C4-2B (cell line): ENCODE measurements around the gene SPATA13.
"Not testable (repeated sequence)": the region's sequence is repeated elsewhere in the genome, so short reads cannot be mapped to it uniquely, and the experiment has no call there.

Source experiments
- H3K27ac ChIP-seq: fragments of 450-650 bp; 2 replicates; pipeline ENCODE4 v1.5.1; 2017
- CTCF ChIP-seq: fragments of 450-650 bp; conservative IDR thresholded peaks from 2 replicates; pipeline ENCODE4 v1.5.1; 2017; ENCODE audit warnings: mild to moderate bottlenecking
- ZFX ChIP-seq: fragments of 450-650 bp; IDR thresholded peaks from 2 replicates; pipeline ENCODE4 v1.6.1; 2017

Gene SPATA13

DNA sequence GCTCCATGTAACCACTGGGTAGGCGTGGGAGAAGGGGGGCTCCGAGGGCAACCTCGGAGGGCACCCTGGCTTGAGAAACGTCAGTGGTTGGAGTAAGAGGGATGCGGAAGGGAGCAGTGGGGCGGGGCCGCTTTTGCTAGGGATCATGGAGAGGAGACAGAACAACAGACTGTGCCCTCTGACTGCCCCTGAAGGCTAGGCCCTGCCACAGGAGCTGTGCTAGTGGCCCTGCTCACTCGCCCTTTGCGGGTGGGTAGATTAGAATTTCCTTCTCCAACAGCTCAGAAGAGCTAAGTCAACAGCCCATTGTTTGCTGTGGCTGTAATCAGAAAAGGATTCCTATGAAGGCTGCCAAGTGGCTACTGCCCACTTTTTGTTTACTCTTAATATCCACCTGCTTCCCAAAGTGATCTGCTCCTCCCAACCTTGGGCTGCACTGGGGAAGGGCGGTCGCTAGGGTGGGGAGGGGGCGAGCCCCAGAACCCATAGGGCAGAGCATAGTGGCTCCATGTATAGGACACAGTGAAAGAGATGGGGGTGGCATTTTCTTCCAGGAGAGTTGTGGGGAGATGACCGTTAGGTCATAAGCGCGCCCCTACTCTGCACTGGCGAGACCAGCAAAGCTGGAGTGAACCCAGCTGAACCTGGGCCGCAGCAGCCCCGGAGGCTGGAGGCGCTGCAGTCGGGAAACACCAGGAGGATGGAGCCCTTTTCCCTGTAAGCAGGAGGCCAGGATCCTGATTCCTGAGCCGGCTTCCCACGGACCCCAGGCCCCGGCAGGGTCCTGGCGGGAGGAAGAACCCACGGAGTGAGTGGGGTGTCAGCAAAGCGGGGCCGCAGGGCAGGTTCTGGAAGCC is 146.9 kb downstream of the SPATA13 start:
- H3K27ac ChIP-seq, result no peak overlapping the region
- TF ChIP-seq ZFX, result no peak
- no peak for TF ChIP-seq CTCF

DNA sequence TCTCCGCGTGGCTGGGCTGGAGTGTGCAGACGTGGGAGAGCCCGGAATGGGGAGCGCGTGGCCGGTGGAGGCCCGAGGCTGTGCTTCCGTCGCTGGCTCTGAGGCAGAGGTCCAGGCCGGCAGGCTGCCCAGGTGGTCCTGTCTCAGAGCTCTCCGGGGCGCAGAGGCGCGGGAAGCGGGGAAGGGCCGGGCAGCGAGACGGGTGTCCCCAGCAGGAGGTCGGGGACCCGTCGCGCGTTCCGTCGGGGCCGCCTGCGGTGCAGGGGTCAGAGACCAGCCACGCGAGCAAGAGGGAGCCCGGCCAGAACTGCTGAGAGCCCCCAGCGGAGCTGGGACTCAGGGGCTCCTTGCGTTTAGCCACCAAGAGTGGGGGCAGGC is 147.5 kb downstream of the SPATA13 start:
- TF ChIP-seq ZFX (no peak), CTCF (no peak)
- no peak overlapping the region for H3K27ac ChIP-seq

- H3K27ac ChIP-seq, result no peak overlapping the region
- TF ChIP-seq ZFX (no peak), CTCF (no peak)
These were observed 148.0 kb downstream of the SPATA13 start for GRCh38 chr13:24308488-24309020.

- not testable (repeated sequence) for H3K27ac ChIP-seq
These were observed 148.8 kb downstream of the SPATA13 start, which contains the start of gene C1QTNF9 for GRCh38 chr13:24309300-24309699. TSS of gene C1QTNF9 (plus strand) at chr13:24309580. CDS start at chr13:24316004, 6,424 bp downstream.

GRCh38 chr13:24313439-24313838 is 152.9 kb downstream of the SPATA13 start:
- TF ChIP-seq CTCF (peak; percentile 79), ZFX (no peak)
- H3K27ac ChIP-seq, result no peak overlapping the region

DNA sequence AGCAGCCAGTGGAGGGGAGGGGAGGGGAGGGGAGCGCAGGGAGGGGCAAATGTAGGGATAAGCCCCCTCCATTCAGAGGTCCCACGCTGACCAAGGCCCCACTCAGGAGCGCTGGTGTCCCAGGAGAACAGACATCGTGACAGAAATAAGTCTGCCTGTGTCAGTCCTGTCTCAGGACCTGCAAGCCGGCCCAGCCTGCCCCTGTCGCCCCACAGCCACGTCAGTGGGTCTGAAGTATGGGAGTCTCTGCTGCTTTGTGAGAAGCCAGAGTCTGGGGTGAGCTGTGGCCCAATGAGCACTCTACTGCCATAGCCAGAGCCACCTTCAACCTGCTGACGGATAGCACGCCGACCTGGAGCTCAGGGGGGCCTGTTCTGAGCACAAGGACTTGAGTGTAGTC is 157.3 kb downstream of the SPATA13 start:
- not testable (repeated sequence) for H3K27ac ChIP-seq

- H3K27ac ChIP-seq, result not testable (repeated sequence)
These were observed 158.4 kb downstream of the SPATA13 start for GRCh38 chr13:24318878-24319277.

DNA sequence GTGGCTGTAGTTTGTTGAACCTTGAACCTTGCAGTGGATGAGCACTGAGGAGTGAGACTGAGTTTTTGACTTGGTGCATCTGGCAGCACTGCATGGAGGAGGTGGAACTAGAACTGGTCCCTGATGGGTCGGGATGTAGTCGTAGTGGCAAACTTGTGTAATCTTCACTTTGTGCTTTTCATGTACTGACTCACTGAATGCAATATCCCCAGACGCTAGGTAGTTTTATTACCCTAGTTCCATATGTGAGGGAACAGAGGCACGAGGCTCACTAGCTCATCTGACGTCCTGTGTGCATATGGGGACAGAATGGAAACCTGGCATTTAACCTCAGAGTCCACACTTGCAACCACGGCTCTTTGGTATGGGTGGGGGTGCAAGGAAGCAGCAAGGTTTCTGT is 159.1 kb downstream of the SPATA13 start:
- H3K27ac ChIP-seq, result not testable (repeated sequence)

DNA sequence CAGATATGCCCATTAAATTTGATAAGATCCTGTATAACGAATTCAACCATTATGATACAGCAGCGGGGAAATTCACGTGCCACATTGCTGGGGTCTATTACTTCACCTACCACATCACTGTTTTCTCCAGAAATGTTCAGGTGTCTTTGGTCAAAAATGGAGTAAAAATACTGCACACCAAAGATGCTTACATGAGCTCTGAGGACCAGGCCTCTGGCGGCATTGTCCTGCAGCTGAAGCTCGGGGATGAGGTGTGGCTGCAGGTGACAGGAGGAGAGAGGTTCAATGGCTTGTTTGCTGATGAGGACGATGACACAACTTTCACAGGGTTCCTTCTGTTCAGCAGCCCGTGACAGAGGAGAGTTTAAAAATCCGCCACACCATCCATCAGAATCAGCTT is 160.9 kb downstream of the SPATA13 start:
- not testable (repeated sequence) for H3K27ac ChIP-seq

- peak; percentile 91 for TF ChIP-seq CTCF
- not testable (repeated sequence) for H3K27ac ChIP-seq
These were observed 161.9 kb downstream of the SPATA13 start for GRCh38 chr13:24322470-24322869.
